C4-2B (cell line): ENCODE results near the gene AHI1.

Experiments used
- H3K27ac ChIP-seq: fragments of 450-650 bp; 2 replicates; pipeline ENCODE4 v1.5.1; 2017
- ZFX ChIP-seq: fragments of 450-650 bp; IDR thresholded peaks from 2 replicates; pipeline ENCODE4 v1.6.1; 2017
- TF ChIP-seq, protein P1 (sequence below): fragments of 450-650 bp; conservative IDR thresholded peaks from 2 replicates; pipeline ENCODE4 v1.5.1; 2017; ENCODE audit warnings: mild to moderate bottlenecking

AHI1 gene

DNA sequence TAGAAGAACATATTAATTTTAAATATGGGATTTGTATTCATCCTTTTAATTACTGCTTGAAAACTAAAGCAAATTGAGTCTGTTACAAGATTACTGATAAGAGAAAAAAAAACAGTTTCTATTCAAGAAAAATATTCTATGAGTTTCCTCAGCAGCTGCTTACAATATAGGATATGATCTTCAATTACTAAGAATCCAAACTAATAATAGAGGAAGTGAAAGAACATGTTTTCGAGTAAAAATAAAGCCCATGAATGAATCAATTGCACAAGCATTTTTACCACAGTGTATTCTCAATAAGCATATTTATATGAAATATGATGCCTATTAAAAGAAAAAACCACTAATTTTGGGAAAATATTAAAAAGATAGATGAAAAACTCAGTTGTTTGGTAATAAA is 63.4 kb downstream of the AHI1 start:
- TF ChIP-seq ZFX, result no peak
- TF ChIP-seq, protein P1, sequence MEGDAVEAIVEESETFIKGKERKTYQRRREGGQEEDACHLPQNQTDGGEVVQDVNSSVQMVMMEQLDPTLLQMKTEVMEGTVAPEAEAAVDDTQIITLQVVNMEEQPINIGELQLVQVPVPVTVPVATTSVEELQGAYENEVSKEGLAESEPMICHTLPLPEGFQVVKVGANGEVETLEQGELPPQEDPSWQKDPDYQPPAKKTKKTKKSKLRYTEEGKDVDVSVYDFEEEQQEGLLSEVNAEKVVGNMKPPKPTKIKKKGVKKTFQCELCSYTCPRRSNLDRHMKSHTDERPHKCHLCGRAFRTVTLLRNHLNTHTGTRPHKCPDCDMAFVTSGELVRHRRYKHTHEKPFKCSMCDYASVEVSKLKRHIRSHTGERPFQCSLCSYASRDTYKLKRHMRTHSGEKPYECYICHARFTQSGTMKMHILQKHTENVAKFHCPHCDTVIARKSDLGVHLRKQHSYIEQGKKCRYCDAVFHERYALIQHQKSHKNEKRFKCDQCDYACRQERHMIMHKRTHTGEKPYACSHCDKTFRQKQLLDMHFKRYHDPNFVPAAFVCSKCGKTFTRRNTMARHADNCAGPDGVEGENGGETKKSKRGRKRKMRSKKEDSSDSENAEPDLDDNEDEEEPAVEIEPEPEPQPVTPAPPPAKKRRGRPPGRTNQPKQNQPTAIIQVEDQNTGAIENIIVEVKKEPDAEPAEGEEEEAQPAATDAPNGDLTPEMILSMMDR, result no peak
- no peak overlapping the region for H3K27ac ChIP-seq

DNA sequence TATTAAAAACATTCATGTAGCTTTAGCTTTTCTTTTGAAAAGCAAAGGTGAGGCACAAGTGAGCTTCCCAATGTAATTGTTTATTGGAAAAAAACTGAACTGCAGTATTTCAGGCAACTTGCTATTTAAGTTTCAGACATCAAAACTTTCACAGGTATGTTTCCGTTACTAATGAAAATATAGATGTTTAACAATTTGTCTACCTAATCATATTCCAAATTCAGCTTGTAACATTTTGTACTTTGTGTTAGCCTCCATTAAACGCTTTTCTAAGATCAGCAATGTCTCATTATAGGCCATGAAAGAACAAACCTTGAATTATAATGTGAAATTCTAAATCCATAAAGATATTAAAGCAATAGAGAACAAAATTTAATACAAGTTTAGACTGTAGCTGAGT is 69.5 kb downstream of the AHI1 start:
- TF ChIP-seq, protein P1, result no peak
- TF ChIP-seq ZFX, result no peak
- H3K27ac ChIP-seq, result no peak overlapping the region

DNA sequence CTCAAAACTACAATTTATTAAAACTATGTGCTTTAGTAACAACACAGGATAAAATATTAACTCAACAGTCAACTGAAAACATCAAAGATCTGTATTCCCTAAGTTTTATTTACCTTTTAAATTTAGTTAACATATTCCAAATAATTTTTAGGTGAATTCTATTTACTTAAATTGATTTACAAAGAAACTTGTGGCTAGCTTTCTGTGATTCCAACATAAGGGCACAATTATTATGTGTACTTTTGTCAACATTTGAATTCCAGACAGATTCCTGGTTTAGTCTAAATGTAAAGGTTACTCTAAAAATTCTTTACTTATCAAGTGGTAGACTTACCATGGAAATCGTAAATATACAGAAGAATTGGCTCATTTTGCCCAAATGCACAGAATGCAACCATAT is 70.7 kb downstream of the AHI1 start:
- TF ChIP-seq, protein P1, result no peak
- H3K27ac ChIP-seq, result no peak overlapping the region

DNA sequence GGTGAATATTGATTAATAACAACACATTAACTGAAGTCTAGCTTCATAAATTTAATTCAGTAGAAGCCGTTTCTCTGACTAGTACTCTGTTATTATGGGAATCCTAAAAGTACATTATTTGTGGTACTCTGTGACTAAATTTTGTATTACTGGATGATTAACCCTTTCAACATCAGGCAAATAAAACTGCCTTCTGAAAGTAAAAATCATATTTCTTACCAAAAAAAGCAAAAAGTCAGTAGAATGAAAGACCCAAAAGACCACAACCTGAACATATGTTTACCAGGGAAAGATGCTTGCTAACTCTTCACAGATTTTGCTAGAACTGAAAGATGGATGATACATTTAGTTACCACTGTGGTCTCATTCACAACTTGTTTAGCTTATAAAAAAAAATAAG is 73.2 kb downstream of the AHI1 start:
- no peak for TF ChIP-seq ZFX
- H3K27ac ChIP-seq, result no peak overlapping the region

DNA sequence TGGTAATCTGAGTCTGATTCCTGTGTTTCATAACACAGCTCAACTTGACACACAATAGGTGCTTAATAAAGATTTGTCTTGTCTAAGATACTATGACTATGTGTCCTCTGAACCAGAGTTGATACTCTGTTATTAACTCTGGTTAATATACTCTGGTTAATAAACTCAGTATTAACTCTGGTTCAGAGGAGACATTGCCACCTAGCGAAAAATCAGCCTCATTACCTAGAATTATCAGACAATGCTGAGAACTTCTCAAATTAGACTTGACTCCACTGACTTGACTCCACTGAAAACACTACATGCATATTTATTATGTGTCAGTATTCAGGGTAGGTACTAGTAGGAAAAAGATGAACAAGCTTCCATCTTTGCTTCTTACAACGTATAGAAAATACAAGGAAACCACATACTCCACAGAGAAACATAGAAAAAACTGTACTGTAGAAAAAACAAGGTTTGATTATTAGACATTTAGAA is 73.9 kb downstream of the AHI1 start:
- TF ChIP-seq ZFX, result no peak
- TF ChIP-seq, protein P1, result peak; percentile 84
- no peak overlapping the region for H3K27ac ChIP-seq

DNA sequence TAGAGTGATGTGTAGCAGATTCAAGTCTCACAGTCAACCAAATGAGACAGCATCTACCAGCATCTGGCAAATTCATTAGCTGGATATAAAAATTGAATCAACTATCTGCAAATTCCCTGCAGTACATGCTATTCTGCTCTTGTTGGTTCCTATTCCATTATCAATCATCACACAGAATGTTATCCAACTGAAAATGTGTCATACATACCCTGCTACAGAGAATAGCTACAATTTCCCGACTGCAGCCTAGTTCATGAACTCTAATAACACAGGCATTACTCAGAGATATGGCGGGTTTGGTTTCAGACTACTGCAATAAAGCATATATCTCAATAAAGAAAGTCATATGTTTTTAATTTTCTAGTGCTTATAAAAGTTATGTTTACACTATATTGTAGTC is 78.4 kb downstream of the AHI1 start:
- H3K27ac ChIP-seq, result no peak overlapping the region
- no peak for TF ChIP-seq ZFX
- TF ChIP-seq, protein P1, result no peak

DNA sequence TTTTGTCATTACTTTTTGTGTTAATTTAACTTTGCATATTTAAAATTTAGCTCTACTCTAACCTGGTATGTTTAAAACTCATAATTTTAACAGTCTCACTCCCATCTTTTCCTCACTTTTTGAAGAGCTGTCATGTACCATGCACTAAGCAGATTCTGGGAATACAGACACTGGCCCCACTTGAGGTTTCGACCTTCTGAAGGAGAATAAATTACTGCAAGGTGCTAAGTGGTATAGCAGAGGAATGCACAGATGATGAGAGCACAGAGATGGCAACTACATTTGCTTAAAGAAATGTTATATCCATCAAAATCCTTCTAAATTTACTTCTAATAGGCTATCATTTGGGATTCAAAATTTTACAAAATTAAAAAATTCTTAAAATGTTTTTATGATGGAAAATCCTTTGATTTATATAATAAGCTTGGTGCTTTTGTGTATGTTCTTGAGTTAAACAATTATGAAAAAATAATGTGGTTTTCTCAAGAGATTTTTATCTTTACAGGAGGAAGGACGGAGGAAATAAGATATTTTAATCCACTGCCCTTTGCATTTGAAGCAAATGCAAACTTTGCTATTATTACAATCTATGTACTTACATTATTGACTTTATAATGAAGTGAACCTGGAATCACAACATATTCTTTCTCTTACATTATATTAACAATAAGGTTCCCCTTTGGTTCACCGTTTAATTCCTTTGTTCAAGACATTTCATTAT is 79.3 kb downstream of the AHI1 start:
- H3K27ac ChIP-seq, result no peak overlapping the region
- TF ChIP-seq, protein P1, result no peak
- no peak for TF ChIP-seq ZFX

DNA sequence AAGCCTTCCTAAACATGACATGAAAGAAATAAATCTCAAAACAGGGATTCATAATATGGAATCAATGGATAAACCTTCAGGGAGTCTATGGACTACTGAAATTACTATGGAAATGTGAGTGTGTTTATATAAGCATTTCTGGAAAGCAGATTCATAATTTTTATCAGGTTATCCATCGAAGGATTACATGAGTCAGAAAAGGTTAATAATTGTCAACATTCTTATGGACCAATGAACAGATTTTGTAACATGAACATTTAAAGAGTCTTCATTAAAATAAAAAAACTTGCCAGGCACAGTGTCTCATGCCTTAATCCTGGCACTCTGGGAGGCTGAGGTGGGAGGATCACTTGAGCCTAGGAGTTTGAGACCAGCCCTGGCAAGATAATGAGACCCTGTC is 84.8 kb downstream of the AHI1 start:
- no peak for TF ChIP-seq ZFX
- TF ChIP-seq, protein P1, result no peak
- H3K27ac ChIP-seq, result no peak overlapping the region
